Breast epithelium (tissue), 3 donors: Measurements from ENCODE around the gene AAR2.

Source experiments
- CTCF ChIP-seq, 3 donors: fragments of 450-650 bp; IDR thresholded peaks; one replicate each; pipeline ENCODE4 v1.5.1; 2016 to 2017; ENCODE audit warnings: antibody characterized with exemption in 3 of 3, mild to moderate bottlenecking in 3 of 3, moderate library complexity in 3 of 3
- POLR2A ChIP-seq: fragments of 450-650 bp; IDR thresholded peaks from one replicate; pipeline ENCODE4 v1.6.1; 2016; ENCODE audit warnings: antibody characterized with exemption, mild to moderate bottlenecking, moderate library complexity

- TF ChIP-seq CTCF (IDR thresholded peaks at IDR 0.05) = no peak
- no peak for TF ChIP-seq POLR2A
These were observed 17.8 kb downstream of the AAR2 start for GRCh38 chr20:36254076-36254475.
